Epithelial cell of proximal tubule (primary cell): Measurements from ENCODE around the gene PLCG2. TPM values are rescaled to one million over a fixed set of nuclear protein-coding genes. Genes with fewer than 3 reads are reported as not detected.
"Not testable (repeated sequence)": the region's sequence is repeated elsewhere in the genome, so short reads cannot be mapped to it uniquely, and the experiment has no call there.

Experiments used
- DNase-seq: peaks from one replicate; pipeline ENCODE4 v3.0.0-alpha.2; 2011; ENCODE audit warnings: low read depth
- H3K4me3 ChIP-seq: 2 replicates; pipeline ENCODE4 v1.5.1; 2011; ENCODE audit warnings: low read depth, mild to moderate bottlenecking, low read length
- CTCF ChIP-seq: conservative IDR thresholded peaks from 2 replicates; pipeline ENCODE4 v1.5.1; 2012; ENCODE audit warnings: low read depth, mild to moderate bottlenecking, low read length
- total RNA-seq: library from RNA; depleted of rRNA; stranded (reverse); fragments of >200 nt; gene quantifications from 2 replicates; pipeline ENCODE4 v1.2.3, GENCODE V29; 2015

PLCG2 gene
- total RNA-seq, 1 donor from 2014 or later: 0.58 TPM

GRCh38 chr16:81754858-81755257 lies 24.2 kb upstream of the PLCG2 start:
- TF ChIP-seq CTCF: no peak
- H3K4me3 ChIP-seq: no peak overlapping the region
- DNase-seq: no peak

- no peak overlapping the region for H3K4me3 ChIP-seq
- no peak for DNase-seq
- TF ChIP-seq CTCF: no peak
These were observed 23.0 kb upstream of the PLCG2 start for GRCh38 chr16:81755915-81756614.

GRCh38 chr16:81756615-81757356 lies 22.3 kb upstream of the PLCG2 start:
- TF ChIP-seq CTCF: no peak
- no peak for DNase-seq
- no peak overlapping the region for H3K4me3 ChIP-seq

- TF ChIP-seq CTCF: no peak
- H3K4me3 ChIP-seq: no peak overlapping the region
- no peak for DNase-seq
These were observed 20.7 kb upstream of the PLCG2 start for GRCh38 chr16:81758376-81758775.

- H3K4me3 ChIP-seq, DNase-seq: not testable (repeated sequence)
These were observed 16.8 kb upstream of the PLCG2 start for GRCh38 chr16:81762322-81762721.

- no peak for DNase-seq
- no peak overlapping the region for H3K4me3 ChIP-seq
- TF ChIP-seq CTCF: no peak
These were observed 13.8 kb upstream of the PLCG2 start for GRCh38 chr16:81765111-81765919.

- no peak overlapping the region for H3K4me3 ChIP-seq
- DNase-seq: no peak
- TF ChIP-seq CTCF: no peak
These were observed 13.1 kb upstream of the PLCG2 start for GRCh38 chr16:81765969-81766368.
